Activated CD8-positive, alpha-beta memory T cell treated with anti-CD3 and anti-CD28 coated beads for 1 hour (primary cell): ENCODE measurements around the gene CREB3L2.
"Not testable (repeated sequence)": the region's sequence is repeated elsewhere in the genome, so short reads cannot be mapped to it uniquely, and the experiment has no call there.

ENCODE experiments used
- DNase-seq, 2 donors: peaks; one replicate each; pipeline ENCODE4 v3.0.0-alpha.2; 2020; ENCODE audit warnings: low read depth in 1 of 2; ENCODE audit errors: extremely low read depth in 1 of 2

Gene CREB3L2

GRCh38 chr7:137846827-137847567, 154.9 kb downstream of the CREB3L2 start, which contains the start of gene DGKI:
Gene DGKI (minus strand): TSS chr7:137846974.
- DNase-seq: no peak

GRCh38 chr7:137846549-137846826, 155.4 kb downstream of the CREB3L2 start:
- DNase-seq: no peak

GRCh38 chr7:137844677-137845425, 157.0 kb downstream of the CREB3L2 start:
- no peak for DNase-seq

GRCh38 chr7:137839903-137840779, 161.7 kb downstream of the CREB3L2 start:
- no peak for DNase-seq

GRCh38 chr7:137838706-137839315, 163.1 kb downstream of the CREB3L2 start:
- DNase-seq: no peak

- no peak for DNase-seq
Observed at GRCh38 chr7:137836541-137836940, 165.3 kb downstream of the CREB3L2 start.

- no peak for DNase-seq
Observed at GRCh38 chr7:137836113-137836509, 165.8 kb downstream of the CREB3L2 start.

- DNase-seq: no peak
Observed at GRCh38 chr7:137835486-137836112, 166.3 kb downstream of the CREB3L2 start.

GRCh38 chr7:137834552-137834951, 167.3 kb downstream of the CREB3L2 start:
- DNase-seq: no peak

- DNase-seq: not testable (repeated sequence)
Observed at GRCh38 chr7:137832990-137833389, 168.9 kb downstream of the CREB3L2 start.

- DNase-seq: no peak
Observed at GRCh38 chr7:137832382-137832781, 169.5 kb downstream of the CREB3L2 start.

- not testable (repeated sequence) for DNase-seq
Observed at GRCh38 chr7:137831555-137831954, 170.3 kb downstream of the CREB3L2 start.

- DNase-seq: no peak
Observed at GRCh38 chr7:137829337-137829992, 172.4 kb downstream of the CREB3L2 start.

- no peak for DNase-seq
Observed at GRCh38 chr7:137828456-137828855, 173.4 kb downstream of the CREB3L2 start.

GRCh38 chr7:137825489-137825888, 176.4 kb downstream of the CREB3L2 start:
- no peak for DNase-seq
